GM21526 (cell line): ENCODE data around the gene RANGAP1.
"Not testable (repeated sequence)": the region's sequence is repeated elsewhere in the genome, so short reads cannot be mapped to it uniquely, and the experiment has no call there.

Experiments used
- ATAC-seq: cut with Tn5 transposase; IDR thresholded peaks from one replicate; pipeline ENCODE4 v1.9.1; 2021; ENCODE audit warnings: moderate library complexity; ENCODE audit not compliant: unreplicated experiment, low FRiP score

The RANGAP1 gene

DNA sequence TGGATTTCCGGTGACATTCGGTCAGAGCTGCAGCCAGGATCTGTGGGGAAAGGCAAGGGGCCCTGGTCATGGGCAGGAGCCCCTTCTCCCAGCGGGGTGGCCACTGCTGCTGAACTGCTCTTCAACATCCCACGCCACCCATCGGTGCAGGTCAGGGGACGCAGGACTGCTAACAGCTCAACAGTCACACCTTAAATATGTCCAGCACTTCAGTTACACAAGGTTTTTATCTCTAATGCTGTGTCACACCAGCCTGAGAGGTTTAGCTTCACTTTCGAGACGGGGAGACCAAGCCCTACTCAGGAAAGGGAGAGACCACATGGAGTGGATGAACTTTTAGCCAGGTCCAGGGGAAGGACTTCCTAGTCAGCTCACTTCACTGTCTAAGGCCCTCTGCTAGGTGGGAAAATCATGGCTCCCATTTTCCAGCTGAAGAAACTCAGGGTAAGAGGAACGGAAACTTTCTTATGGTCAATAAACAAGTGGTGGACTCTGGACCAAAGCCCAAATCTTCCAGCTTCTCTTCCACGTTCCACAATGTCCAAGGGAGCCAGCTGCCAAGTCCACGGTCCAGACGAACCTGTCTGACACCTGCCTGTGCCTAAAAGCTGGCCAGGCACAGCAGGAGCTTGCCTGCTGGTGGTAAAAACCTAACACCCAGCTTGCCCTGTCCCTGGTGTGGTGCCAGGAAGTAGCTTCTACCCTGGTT is 24.3 kb downstream of the RANGAP1 start:
- no peak for ATAC-seq

DNA sequence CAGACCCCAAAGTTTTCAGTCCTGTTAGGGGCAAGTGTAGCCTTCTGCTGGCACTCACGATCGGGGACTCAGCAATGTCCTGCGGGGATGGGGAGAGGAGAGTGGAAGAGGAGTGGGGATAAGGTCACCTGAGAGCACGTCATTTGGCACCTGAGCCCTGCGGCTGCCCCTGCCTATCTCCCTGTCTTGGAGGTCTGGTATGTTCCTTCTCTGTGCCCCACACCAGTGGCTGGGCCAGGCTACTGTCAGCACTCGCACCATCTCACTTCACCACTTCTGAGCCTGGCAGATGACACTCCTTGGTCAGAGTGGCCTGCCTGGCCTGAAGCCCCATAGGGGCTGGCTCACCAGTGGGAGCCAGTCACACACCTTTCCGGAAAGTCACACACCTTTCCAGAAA is 25.1 kb downstream of the RANGAP1 start:
- ATAC-seq, result no peak

DNA sequence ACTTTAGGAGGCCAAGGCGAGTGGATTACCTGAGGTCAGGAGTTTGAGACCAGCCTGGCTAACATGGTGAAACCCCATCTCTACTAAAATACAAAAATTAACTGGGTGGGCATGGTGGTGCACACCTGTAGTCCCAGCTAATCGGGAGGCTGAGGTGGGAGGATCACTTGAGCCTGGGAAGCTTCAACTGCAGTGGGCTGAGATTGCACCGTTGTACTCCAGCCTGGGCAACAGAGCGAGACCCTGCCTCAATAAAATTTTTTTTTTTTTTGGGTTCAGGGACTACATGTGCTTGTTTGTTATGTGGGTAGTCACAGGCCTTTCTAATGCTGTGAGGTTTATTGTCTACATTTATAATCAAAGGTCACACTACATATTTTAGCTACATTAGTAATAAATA is 26.2 kb downstream of the RANGAP1 start:
- not testable (repeated sequence) for ATAC-seq

DNA sequence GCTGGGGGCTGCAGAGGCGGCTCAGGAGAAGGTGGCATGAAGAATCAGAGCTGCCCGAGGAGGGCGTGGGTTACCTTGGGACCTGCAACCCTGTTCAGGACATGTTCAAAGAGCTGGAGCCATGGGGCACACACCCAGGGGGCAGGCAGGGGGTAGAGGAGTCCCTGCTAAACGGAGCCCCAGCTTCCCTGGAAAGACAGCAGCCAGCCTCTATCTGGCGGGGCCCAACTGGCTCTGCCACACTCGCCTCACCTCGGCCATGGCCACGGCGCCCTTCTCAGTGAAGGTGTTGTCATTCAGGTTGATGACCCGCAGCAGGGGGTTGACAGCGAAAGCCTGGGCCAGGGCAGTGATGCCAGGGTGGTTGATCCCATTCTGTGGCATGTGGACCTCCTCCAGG is 28.3 kb downstream of the RANGAP1 start:
- no peak for ATAC-seq

DNA sequence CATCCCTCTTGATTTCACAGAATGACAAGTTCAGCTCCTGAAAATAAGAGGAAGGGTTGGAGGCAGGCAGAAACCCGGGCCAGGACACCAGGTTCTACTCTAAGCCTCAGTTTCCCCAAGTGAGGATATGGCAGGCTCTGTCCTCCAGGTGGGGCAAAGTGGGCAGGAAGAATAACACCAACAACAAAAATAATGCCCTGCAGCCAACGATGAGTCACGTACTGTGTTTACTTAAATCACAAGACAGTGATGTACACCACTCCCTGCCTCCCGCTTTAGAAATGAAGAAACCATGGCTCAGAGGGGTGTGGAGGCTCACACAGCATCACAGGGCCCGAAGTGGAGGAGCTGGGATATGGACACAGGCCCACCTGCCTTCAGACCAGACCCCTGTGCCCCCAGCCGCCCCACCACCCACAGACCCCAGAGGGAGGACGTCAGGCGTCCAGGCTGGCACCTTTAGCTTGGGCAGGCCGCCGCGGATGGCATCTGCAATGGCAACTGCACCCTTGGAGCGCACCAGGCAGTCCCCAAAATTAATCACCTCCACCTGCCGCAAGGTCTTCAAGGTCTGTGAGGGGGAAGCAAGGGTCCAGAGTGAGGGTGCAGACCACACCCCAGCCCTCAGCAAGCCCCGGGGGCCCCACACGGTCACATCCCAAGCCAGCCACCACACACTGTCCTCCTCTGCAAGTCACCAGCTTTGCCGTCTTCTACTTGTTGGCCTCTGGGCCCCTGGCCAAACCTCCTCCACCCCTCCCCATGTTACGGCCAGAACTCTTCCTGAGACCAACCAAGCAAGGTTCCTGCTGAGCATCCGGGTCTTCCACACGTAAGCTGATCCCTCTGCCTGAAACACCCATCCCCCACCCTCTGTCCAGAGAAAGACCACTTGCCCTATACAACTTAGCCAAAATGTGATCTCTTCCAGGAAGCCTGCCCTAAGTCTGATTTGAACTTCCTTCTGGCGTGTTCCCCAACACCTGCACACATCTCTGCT is 29.4 kb downstream of the RANGAP1 start:
- ATAC-seq, result no peak

DNA sequence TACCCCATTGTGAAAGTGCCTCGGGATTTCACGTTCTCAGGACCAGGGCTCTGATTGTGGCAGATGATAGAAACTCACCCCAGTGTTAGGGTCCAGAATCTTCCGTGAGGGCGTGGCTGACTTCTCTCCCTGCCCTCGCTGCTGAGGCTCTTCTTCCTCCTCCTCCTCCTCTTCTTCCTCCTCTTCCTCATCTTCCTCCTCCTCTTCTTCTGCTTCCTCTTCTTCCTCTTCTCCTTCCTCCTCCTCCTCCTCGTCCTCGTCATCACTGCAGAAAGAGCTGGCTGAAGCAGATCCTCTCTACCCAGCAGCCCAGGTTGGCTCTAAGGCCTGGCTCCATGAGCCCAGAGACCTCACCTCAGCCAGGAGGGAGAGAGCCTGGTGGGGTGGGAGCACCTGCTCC is 31.8 kb downstream of the RANGAP1 start:
- no peak for ATAC-seq

DNA sequence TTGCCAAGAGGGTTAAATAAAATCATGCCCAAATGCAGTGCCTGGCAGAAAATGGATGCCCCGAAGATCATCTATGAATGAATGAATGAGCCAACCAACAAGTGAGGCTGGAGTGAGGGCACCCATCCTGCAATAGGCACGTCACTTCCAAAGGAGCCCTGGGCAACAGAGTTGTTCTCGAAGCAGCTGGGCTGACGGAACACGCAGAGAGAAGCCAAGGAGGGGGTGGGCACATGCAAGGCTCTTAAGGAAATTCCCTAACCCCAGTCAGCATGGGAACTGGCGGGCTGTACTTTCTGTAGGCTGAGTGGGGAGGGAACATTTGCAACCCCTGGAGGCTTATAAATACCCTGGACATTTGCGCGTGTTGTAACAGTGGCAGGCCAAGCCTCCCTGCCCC is 33.6 kb downstream of the RANGAP1 start:
- no peak for ATAC-seq

DNA sequence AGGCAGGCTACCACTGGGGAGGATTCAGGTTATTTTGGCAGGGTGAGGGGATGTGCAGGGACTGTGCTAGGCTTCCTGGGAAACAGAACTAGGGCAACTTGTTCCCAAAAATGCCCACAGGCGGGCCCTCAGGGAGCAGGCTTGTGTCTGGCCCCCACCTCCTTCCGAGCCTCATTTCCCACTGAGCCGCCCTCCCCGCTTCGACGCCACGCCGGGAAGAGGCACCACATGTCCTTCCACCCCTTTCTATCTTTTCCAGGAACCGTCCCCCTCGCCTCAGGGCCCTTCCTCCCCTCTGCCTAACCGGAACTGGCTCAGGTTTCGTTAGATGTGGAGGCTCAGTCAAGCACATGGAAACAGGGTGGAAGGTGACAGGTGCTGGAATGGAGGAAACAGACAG is 35.9 kb downstream of the RANGAP1 start:
- ATAC-seq, result no peak

DNA sequence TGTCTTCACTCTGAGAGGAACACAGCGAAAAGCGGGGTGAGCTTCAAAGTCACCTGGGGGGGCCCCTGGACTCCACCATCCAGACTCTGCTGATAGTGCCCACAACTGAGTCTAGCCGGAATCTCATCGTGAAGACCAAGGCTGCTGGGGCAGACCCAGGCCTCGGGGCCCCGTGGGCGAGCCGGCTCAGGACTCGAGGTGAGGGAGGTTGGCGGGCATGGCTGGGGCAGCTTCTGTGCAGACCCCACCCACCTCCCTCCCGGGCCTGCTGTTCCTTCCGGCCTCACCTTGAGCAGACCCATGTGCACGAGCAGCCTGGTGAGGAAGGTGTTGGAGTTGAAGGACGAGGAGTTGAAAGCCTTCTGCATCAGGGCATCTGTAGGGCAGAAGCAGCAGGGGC is 36.5 kb downstream of the RANGAP1 start:
- ATAC-seq, result no peak

DNA sequence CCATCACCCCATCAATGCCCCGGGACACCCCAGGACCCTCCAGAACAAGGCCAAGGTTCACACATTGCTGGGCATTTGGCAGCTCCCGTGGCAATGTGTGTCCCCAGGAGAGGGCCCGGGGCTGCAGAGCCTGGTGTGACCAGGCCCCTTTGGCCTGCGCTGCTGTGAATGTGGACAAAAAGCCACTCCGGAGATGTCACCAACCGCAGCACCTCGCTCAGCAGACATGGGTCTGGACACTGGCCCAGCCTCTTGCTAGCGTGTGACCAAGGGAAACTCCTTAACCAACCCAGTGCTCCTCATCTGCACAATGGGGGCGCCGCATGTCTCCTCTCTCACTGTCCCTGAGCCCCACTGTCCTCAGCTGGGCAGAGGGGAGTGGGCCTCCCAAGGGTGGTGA is 37.2 kb downstream of the RANGAP1 start:
- no peak for ATAC-seq

DNA sequence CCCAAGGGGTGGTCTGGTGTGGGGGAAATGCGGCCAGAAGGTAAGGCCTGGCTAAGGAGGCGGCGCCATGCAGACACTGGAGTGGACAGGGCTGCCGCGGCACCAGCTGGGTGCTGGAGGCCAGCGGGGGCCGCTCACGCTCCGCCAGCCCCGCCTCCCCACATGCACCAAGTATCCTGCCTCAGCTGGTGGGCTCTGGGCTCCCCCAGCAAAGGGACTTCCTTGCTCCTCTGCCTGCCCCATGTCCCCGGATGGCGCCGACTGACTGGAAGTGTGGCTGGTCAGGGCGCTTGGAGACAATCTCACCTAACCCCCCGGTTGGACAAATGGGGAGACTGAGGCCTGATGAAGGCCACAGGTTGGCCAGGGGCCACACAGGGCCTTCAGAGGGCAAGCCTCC is 37.7 kb downstream of the RANGAP1 start:
- ATAC-seq, result no peak

DNA sequence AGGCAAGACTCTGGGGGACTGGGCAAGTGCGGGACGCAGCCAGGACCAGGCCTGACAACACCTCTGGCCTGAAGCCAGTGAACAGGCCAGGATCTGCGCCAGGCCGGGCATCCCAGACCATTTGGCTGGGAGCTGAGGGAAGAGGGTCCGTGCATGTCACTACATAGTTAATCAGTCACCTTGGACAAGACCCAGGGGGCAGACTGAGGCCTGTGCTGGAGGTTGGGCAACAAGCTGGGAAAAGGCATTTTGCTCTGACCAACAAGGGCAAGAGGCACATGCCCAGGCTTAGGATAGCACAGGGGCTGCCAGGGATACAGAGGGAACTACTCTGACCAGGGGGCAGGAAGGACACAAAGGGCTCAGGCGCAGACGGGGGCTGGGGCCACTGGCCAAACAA is 38.3 kb downstream of the RANGAP1 start:
- no peak for ATAC-seq

DNA sequence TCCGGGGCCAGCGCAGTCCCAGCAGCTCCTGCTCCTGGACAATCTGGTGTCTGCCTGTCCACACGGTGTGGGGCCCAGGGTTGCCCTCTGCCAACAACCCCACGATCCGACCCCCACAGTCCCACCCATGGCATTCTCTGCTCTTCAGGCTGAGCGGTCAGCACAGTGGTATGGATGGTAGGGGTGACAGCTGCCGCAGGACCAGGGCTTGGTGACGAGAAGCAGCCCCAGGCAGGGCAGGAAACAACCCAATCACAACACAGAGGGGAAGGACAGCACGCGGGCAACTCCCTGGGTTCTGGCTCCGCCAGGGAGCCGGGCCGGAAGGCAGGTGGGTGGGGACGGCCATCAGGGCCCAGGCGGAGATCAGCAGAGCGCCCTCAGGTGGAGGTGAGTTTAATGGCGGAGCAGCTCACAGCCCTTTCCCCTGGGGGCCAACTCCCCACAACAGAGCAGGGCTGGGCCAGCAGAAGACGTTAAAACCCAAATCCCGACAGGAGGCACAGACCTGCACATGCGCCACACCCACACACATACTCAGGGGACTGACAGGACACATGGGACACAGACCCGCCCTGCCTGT is 40.0 kb downstream of the RANGAP1 start:
- ATAC-seq, result no peak

DNA sequence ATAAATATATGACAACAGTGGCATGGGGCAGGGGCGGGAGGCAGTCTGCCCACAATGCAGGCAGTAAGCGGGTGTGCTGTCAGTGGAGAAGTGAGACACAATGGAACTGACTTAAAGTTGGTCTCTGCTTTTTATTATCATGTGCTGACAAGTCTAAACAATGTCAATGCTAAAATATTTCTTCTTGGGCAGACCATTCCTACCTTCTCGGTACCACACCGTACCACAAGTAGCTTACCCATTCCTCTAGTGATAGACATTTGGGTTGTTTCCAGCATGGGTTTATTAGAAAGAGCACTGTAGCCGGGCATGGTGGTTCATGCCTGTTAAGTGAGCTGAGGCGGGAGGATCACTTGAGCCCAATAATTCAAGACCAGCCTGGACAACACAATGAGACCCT is 42.6 kb downstream of the RANGAP1 start:
- ATAC-seq, result no peak

DNA sequence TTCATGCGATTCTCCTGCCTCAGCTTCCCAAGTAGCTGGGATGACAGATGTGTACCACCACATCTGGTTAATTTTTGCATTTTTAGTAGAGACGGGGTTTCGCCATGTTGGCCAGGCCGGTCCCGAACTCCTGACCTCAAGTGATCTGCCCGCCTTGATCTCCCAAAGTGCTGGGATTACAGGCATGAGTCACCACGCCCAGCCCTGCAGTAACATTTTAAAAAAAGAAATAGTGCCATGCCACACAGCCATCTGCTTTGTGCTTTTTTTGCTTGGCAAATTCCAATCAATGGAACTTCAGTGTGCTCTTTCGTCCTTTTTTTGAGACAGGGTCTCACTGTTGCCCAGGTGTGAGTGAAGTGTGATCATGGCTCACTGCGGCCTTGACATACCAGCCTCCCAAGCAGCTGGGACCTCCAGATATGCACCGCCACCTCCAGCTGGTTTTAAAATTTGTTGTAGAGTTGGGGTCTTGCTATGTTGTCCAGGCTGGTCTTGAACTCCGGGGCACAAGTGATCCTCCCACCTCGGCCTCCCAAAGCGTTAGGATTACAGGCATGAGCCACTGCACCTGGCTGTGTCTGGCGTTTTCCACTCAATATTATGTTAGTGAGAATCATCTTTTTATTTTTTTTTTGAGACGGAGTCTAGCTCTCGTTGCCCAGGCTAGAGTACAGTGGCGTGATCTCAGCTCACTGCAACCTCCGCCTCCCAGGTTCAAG is 43.4 kb downstream of the RANGAP1 start:
- ATAC-seq, result no peak

DNA sequence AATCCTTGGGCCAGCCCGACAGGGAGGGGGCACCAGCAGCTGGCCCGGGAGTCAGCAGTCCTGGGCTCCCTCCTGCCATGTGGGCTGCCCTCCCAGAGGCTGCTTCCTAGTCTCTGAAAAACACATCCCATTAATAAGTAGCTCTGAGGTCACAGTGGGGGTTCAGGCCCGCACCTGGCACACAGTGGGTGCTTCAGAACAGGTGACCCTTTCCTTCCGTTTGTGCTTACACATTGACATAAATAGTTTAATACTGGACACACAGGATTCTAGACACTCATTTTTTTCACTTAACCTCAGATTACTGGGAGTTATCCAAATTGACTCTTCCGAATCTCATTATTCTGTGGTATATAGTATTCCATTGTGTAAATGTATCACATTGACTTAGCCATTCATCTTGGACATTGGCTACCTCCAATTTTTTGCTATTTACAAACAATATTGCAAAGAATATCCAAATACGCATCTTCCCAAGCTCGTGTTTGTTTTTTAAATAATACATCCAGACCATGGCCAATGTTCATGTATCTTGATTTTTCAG is 44.8 kb downstream of the RANGAP1 start:
- no peak for ATAC-seq

DNA sequence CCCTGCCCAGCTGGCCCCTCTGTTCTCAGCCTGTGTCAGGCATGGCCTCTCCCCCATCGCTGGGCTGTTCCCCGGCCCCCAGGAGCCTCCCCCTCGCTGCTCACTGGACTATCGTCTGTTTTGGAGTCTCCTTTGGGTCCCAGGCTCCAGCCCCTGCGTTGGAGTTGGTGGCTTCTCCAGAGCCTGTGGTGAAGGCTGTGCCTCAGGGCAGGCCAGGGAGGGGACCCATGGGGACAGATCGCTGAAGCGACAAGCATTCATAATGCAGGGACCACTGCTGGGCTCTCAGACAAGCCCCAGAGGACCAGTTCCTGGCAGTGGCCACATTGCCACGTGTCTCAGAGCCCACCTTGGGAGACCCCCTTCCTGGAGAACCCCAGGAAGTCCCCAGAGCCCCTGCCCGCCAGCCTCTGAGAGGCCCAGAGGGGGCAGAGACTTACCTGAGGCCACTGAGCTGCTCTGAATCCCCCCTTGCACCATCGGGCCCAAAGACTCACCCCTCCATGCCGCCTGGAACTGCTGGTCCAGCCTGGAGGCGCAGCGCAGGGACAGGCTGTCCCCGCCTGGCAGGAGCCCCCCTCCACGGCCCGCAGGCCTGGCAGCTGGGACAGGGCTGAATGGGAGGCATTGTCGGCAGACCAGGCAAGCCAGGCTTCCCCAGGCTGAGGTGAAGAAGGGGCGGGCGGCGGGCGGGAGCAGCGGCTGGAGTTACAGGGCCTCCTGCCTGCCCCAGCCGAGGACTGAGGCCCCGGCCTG is 45.4 kb downstream of the RANGAP1 start, which contains the start of gene CHADL:
TSS of gene CHADL (minus strand) at position 555 of the 756 bp plus-strand sequence. CDS start at position 505, 50 bp downstream.
- ATAC-seq, result no peak

DNA sequence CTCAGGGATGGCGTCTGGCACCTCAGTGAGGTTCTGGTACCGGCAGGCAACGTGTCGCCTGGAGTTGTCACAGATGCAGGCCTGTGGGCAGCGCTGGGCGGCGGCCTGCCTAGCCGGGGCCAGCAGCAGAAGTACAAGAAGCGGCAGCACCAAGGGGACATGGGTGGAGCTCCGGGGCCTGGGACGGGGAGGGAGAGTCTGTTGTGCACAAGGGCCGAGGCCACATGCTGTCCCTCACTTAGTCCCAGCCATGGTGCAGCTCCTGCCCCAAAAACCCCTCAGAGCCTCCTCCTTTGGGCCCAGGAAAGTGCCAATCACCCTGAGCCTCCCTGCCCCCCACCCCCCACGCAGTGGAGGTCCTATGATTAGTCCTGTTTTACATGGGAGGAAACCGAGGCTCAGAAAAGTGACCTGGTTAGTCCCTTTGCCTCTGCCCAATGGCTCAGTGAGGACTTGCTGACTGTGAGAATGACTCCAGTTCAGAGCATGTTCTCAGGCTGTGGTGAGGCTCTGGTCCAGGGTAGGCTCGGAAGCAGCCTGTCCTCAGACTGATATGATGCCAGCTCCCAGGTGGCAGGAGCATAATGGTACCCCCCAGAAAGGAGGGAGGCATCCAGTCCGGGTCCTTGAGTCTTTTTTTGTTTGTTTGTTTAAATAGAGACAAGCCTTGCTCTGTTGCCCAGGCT is 46.4 kb downstream of the RANGAP1 start:
- no peak for ATAC-seq
